Measurements from ENCODE around the gene C5orf58.

Gene C5orf58

GRCh38 chr5:170192829-170193228 is 40.0 kb upstream of the C5orf58 start:
- no peak overlapping the region for H3K4me3 ChIP-seq (replicated peaks; ENCODE audit: low read depth, low read length)
- TF ChIP-seq CTCF (IDR thresholded peaks at IDR 0.05; ENCODE audit: low read depth, low read length, missing control alignments) = no peak
- DNase-seq (ENCODE audit: extremely low read depth, low read depth) = no peak

- TF ChIP-seq CTCF (IDR thresholded peaks at IDR 0.05; ENCODE audit: low read depth, low read length, missing control alignments) = no peak
- DNase-seq (ENCODE audit: extremely low read depth, low read depth) = no peak
- no peak overlapping the region for H3K4me3 ChIP-seq (replicated peaks; ENCODE audit: low read depth, low read length)
Observed at GRCh38 chr5:170195961-170196360, 36.8 kb upstream of the C5orf58 start.

- DNase-seq (ENCODE audit: extremely low read depth, low read depth) = no peak
- no peak overlapping the region for H3K4me3 ChIP-seq (replicated peaks; ENCODE audit: low read depth, low read length)
- TF ChIP-seq CTCF (IDR thresholded peaks at IDR 0.05; ENCODE audit: low read depth, low read length, missing control alignments) = no peak
Observed at GRCh38 chr5:170200876-170201275, 31.9 kb upstream of the C5orf58 start.

- no peak overlapping the region for H3K4me3 ChIP-seq (replicated peaks; ENCODE audit: low read depth, low read length)
- TF ChIP-seq CTCF (IDR thresholded peaks at IDR 0.05; ENCODE audit: low read depth, low read length, missing control alignments) = no peak
- no peak for DNase-seq (ENCODE audit: extremely low read depth, low read depth)
Observed at GRCh38 chr5:170201311-170201710, 31.5 kb upstream of the C5orf58 start.

- TF ChIP-seq CTCF (IDR thresholded peaks at IDR 0.05; ENCODE audit: low read depth, low read length, missing control alignments) = no peak
- H3K4me3 ChIP-seq (replicated peaks; ENCODE audit: low read depth, low read length) = no peak overlapping the region
- DNase-seq (ENCODE audit: extremely low read depth, low read depth) = no peak
Observed at GRCh38 chr5:170202117-170202516, 30.7 kb upstream of the C5orf58 start.

GRCh38 chr5:170204202-170204601 is 28.6 kb upstream of the C5orf58 start:
- DNase-seq (ENCODE audit: extremely low read depth, low read depth) = no peak
- no peak overlapping the region for H3K4me3 ChIP-seq (replicated peaks; ENCODE audit: low read depth, low read length)
- no peak for TF ChIP-seq CTCF (IDR thresholded peaks at IDR 0.05; ENCODE audit: low read depth, low read length, missing control alignments)

- no peak for TF ChIP-seq CTCF (IDR thresholded peaks at IDR 0.05; ENCODE audit: low read depth, low read length, missing control alignments)
- no peak for DNase-seq (ENCODE audit: extremely low read depth, low read depth)
- no peak overlapping the region for H3K4me3 ChIP-seq (replicated peaks; ENCODE audit: low read depth, low read length)
Observed at GRCh38 chr5:170206216-170206615, 26.6 kb upstream of the C5orf58 start.

Measured in HFF-Myc (cell line).